Left hindlimb (tissue), 1 donor: Measurements from ENCODE around the gene DHX34.
"Not testable (repeated sequence)": the region's sequence is repeated elsewhere in the genome, so short reads cannot be mapped to it uniquely, and the experiment has no call there.

Experiments
- DNase-seq: peaks from one replicate; pipeline ENCODE4 v3.0.0-alpha.2; 2018

Gene DHX34

GRCh38 chr19:47370045-47370611 lies 21.0 kb downstream of the DHX34 start:
- DNase-seq, result no peak

DNA sequence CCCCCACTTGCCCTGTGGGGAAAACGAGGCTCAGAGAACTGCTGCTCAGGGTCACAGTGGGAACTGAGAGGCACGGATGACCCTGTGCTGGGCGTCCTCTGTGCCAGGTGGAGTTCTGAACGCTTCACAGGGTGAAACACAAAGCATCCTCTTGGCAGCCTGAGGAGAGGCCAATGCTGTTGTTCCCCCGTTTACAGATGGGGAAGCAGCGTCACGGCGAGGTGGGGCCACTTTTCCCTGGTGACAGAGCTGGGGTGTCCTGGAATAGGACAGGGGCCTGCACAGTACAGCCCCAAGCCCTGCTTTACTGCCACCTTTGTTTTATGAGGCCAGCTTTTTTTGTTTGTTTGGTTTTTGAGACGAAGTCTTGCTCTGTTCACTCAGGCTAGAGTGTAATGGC lies 22.1 kb downstream of the DHX34 start:
- no peak for DNase-seq

DNA sequence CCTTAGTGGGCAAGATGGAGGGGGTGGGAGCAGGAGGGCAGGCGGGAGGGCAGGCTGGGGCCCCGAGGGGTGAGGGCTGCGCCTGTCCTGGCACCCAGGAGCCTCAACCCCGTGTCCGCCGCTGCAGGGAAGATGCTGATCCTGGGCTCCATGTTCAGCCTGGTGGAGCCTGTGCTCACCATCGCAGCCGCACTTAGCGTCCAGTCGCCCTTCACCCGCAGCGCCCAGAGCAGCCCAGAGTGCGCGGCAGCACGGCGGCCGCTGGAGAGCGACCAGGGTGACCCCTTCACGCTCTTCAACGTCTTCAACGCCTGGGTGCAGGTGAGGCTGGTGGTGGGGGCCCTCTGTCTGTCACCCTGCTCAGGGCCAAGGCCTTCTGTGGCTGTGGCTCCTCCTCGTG lies 23.5 kb downstream of the DHX34 start:
- no peak for DNase-seq

DNA sequence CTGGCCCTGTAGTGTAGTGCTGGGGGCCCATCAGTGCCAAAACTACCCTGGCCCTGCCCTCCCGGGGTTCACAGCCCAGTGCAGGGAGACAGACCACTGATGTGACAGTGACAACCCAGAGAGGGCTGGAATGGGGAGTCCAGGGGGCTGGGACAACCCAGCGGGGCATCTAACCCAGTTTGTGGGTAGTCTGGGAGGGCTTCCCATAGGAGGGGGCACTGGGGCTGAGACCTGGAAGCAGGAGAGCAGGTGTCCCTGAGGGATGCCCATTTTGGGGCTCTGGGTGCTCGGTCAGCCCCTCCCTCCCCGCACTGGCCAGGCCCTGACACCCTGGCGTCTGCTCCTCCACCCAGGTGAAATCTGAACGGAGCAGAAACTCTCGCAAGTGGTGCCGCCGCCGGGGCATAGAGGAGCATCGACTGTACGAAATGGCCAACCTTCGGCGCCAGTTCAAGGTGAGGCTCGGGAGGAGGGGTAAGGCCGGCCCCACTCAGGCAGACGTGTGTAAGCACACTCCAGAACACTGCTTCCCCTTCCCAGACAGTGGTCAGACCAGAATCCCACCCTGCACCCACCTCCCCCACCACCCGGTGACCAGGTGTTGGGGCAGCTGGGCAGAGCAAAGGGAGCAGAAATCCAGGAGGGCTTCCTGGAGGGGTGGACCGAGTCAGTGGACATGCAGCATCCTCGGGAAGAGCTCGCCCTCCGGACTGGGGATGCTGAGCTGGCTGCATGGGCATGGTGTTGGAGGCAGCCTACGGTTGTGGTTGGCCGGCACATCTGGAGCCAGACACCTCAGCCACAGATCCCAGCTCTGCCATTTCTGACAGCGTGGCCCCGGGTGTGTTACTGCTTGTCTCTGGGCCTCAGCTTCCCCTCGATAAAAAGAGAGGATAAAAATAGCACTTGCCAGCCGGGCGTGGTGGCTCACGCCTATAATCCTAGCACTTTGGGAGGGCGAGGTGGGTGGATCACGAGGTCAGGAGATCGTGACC lies 24.4 kb downstream of the DHX34 start:
- DNase-seq, result no peak

- no peak for DNase-seq
Measured at GRCh38 chr19:47374876-47375693, 26.0 kb downstream of the DHX34 start.

DNA sequence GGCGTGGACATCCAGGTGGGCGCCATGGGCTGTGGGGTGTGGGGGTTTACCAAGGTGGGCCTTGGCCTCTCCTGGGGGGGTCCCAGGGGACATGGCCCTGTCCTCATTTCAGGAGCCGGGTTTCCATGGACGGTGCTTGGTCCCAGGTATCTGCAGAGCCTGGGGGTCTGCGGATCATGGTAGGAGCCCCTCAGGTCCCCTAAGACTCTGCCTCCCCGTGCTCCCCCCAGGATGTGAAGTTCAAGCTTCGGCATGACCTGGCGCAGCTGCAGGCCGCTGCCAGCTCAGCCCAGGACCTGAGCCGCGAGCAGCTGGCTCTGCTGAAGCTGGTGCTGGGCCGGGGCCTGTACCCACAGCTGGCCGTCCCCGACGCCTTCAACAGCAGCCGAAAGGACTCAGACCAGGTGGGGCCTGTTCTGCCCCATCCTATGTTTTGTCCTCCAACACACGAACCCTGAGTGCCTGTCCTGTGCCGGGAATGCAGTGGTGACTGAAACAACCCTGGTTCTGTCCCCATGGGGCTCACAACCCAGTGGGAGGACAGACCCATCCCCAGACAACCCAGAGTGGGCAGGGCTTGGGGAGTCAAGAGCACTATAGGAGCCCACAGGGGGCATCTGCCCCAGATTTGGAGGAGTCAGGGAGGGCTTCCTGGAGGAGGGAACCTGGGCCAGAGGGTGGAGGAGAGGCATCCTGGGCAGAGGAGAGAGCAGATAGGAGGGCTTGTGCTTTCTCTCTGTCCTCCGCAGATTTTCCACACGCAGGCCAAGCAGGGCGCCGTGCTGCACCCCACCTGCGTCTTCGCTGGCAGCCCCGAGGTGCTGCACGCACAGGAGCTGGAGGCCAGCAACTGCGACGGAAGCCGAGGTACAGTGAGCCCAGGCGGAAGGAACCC lies 26.8 kb downstream of the DHX34 start:
- no peak for DNase-seq

- no peak for DNase-seq
Measured at GRCh38 chr19:47376589-47377144, 27.6 kb downstream of the DHX34 start.

DNA sequence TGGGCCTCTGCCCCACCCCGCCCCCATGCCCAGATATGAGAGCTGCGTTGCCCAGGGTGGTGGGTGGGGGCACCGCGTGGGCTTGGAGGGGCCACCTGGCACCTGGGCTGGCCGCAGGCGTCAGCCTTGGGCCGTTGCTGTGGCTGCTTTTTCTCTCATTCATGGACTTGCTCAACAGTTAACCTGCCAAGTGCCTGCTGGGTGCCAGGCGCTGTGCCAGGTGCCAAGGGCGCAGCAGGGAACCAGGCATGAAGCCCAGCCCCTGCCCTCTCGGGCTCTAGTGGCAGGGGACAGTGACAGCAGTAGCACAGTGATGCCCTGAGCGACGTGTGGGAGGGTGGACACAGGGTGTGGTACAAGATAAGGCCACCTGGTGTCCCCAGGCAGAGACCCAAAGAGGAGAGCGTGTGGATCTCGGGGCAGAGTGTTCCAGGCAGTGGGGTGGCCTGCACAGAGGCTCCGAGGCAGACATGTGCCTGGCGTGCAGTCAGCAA lies 28.1 kb downstream of the DHX34 start:
- DNase-seq, result no peak

DNA sequence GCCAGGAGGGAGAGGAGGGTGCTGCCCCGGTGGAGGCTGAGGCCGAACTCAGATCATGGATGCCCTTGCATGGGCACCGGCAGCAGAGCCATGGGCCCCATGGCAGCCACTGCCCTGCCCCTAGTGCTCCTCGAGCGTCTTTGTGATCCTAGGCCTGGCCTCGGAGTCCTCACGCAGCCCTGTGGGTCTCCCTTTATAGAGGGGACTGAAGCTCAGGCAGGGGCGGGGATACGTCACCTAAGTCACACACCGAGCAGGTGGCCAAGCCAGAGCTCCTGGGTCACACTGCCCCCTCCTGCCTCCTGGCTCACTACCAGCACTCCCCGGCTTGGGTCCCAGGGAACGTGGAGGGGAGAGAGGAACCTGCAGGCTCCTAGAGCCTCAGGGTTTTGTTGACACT lies 28.7 kb downstream of the DHX34 start:
- no peak for DNase-seq

- DNase-seq, result no peak
Measured at GRCh38 chr19:47378246-47378645, 29.1 kb downstream of the DHX34 start.

GRCh38 chr19:47379381-47379938 lies 30.3 kb downstream of the DHX34 start:
- DNase-seq, result no peak

DNA sequence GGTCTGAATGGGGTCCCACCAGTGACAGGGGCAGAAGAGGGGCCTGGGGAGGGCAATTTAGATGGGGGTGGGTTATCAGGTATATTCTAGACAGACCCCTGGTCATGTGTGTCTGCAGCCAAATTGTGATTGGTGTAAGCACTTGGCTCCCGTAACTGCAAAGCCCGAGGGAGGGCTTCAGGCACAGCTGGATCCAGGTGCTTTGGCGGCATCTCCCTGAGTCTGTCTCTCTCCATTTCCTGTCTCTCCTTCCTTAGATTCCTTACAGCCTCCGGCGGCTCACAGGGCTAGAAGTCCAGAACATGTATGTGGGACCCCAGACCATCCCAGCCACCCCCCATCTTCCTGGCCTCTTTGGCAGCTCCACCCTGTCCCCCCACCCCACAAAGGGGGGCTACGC lies 31.4 kb downstream of the DHX34 start:
- DNase-seq, result no peak

GRCh38 chr19:47381121-47381520 lies 32.0 kb downstream of the DHX34 start:
- no peak for DNase-seq

DNA sequence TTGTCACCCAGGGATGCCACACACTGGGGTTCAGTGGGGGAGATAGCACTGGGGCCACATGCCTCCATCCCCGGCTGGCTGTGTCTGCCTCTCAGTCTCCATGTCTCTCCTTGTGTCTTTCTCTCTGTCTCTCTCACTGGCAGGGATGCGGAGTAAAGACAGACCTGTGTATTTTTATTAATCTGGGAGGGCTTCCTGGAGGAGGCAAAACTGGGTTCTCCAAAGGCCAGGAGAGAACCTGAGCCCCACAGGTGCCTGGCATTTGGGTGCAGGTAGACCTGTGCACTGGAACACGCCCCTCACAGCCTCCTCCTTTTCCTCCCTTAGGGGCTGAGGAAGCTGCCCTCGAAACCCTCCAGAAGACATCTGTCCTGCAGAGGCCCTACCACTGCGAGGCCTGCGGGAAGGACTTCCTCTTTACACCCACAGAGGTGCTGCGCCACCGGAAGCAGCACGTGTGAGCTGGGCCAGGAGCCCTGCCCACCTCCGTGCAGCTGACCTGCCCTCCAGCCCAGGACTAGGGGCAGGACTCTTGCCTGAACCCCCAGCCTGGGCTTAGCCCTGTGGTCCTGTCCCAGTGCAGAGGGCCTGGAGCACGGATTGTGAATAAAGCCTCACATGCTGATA lies 32.7 kb downstream of the DHX34 start:
- DNase-seq, result no peak

DNA sequence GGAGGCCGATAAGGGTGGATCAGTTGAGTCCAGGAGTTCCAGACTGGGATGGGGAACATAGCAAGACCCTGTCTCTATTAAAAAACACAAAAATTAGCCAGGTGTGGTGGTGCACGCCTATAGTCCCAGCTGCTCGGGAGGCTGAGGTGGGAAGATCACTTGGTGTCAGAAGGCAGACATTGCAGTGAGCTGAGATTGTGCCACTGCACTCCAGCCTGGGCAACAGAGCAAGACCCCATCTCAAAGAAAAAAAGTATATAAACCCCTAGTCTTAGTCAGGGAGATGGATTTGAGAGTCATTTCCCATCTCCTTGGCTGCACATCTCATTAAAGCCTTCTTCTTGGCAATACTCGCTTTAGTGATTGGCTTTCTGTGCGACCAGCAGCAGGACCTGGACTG lies 34.8 kb downstream of the DHX34 start:
- DNase-seq, result not testable (repeated sequence)

- DNase-seq, result not testable (repeated sequence)
Measured at GRCh38 chr19:47384533-47384932, 35.4 kb downstream of the DHX34 start.

DNA sequence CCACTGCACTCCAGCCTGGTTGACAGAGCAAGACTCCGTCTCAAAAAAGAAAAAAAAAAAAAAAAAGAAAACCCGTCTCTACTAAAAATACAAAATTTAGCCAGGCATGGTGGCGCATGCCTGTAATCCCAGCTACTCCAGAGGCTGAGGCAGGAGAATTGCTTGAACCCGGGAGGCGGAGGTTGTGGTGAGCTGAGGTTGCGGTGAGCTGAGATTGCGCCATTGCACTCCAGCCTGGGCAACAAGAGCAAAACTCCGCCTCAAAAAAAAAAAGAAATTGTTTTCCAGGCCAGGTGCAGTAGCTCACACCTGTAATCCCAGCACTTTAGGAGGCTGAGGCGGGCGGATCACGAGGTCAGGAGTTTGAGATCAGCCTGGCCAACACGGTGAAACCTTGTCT lies 37.5 kb downstream of the DHX34 start:
- not testable (repeated sequence) for DNase-seq

DNA sequence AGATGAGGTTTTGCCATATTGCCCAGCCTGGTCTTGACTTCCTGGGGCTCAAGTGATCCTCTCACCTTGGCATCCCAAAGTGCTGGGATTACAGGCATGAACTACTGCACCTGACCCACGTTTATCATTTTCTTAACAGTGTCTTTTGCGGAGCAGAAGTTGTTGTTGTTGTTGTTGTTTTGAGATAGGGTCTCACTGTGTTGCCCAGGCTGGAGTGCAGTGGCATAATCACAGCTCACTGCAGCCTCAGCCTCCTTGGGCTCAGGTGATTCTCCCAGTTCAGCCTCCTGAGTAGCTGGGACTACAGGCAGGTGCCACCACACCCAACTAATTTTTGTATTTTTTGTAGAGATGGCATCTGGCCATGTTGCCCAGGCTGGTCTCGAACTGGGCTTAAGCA lies 38.5 kb downstream of the DHX34 start:
- DNase-seq, result not testable (repeated sequence)

DNA sequence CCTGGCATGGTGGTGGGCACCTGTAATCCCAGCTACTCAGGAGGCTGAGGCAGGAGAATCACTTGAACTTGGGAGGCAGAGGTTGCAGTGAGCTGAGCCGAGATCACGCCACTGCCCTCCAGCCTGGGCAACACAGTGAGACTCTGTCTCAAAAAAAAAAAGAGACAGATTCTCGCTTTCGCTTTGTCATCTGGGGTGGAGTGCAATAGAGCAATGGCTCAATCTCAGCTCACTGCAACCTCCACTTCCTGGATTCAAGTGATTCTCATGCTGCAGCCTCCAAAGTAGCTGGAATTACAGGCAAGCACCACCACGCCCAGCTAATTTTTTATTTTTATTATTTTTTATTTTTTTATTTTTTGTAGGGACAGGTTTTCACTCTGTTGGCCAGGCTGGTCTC lies 39.6 kb downstream of the DHX34 start:
- DNase-seq, result not testable (repeated sequence)

GRCh38 chr19:47389150-47389556 lies 40.0 kb downstream of the DHX34 start:
- DNase-seq, result no peak
